ENCODE results near the gene LRRC25.
A peak's percentile ranks its signal among the peaks of the same experiment; 100 is the strongest.
"Not testable (repeated sequence)": the region's sequence is repeated elsewhere in the genome, so short reads cannot be mapped to it uniquely, and the experiment has no call there.

LRRC25 gene

DNA sequence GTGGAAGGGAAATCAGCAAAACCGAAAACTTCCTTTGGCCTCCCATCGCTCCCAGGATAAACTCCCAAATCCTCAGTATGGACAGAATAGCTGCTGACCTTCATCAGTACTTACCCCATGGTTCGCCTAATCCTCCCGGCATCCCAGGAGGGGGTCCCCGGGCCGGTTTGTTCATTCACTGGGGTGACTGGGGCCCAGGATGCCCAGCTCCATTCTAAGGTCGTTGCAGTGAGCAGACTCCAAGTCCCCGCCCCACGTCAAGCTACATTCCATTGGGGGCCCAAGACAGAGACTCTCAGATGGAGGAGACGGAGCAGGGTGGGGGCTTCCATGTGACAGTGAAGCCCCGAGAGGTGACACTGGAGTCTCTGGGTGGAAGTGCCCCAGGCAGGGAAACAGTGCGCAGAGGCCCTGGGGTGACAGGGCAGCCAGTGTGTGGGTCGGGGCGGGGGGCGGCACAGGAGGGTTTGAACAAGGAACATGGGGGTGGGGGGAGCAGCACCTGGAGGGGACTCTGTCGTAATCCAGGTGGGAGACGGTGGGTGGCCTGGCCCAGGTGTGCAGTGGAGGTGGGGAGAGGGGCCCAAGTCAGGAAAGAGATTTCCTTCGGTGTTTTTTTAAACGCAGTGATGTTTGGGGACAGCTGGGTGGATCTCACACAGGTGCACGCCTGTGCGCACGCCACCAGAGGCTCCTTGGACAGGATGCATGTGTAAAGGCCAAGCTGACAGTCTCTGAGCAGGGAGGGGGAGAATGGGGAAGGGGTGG is 26.9 kb upstream of the LRRC25 start:
- no peak for DNase-seq

DNA sequence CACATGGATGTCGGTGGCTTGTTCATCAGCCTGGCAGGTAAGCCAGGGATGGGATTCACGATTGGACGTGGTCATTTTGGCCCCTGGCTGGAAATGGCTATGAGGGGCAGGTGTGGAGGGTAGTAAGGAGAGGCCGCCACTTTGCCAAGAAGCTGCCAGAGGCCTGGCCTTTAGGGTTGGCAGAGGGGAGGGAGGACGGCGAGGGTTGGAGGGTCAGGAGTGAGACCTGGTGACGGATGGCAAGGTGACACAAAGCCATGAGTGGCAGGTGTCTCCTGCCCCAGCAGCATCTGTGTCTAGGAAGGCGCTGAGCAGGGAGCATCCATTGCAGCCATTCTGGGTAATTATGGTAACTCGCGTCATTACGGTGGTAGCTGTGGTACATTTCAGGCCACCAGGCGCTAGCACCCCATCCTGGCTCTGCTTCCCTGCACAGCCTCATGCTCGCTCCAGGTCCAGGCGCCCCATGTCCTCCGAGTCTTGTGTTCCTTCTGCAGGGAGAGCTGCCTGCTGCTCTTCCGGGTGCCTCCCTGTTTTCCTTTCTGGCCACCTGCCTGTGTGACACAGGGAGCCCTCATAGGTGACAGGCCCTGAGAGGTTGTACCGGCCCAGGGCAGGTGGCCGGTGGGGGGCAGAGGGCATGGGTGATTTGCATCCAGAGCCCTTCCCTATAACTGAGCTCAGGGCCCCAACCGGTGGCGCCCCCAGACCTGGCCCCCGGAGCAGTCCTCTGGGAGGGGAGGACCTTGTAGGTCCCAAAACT is 26.0 kb upstream of the LRRC25 start:
- no peak for DNase-seq

DNA sequence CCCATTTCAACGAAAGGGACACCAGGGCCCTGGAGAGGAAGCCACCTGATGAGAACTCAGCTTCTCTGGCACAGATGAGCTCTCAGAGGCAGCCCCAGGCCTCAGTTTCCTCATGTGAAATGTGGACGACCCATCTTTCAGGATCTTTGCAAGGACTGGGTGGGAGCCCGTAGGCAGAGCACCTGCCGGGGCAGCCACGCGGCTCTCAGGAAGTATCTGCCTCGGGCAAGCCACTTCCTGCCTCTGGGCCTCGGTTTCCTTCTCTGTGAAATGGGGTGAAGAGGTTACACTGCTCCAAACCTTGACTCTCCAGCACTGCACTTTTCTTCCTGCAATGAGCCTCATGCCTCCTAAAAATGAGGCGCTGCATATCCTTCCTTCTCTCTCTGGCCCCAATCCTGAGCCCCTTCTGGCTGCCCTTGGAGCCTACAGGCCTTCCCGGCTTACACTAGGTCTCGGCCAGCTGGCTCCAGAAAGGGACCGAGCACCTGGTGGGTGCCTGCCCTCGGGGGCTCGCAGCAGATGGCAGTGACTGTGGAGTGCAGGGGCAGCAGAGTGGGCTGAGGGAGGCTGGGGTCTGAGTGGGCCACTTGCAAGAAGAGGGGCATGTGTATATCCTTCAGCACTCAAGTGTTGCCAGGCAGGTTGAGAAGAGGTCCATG is 25.2 kb upstream of the LRRC25 start:
- DNase-seq = no peak

DNA sequence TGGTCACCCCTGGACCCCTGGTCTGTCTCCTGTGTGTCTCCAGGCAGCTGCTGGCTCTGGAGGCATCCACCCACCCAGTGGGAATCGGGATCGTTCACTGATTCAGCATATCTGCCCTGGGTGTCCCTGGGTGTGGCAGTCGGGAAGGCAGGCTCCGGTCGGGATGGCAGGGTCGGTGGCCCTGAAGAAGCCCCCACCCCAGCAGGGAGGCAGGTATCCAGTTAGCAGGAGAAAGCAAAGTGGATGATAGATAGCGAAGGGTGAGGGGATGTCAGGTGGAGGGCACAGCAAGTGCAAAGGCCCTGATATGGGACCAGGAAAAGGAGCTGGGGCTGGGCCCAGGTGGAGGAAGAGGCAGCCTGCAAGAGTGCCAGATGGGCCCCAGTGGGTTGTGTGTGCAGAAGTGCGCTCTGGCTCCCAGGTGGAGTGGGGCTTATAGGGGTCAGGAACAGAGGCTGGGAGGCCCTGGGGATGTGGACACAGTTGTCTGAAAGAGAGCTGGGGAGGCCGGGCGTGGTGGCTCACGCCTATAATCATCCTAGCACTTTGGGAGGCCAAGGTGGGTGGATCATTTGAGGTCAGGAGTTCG is 24.0 kb upstream of the LRRC25 start:
- no peak for DNase-seq

DNA sequence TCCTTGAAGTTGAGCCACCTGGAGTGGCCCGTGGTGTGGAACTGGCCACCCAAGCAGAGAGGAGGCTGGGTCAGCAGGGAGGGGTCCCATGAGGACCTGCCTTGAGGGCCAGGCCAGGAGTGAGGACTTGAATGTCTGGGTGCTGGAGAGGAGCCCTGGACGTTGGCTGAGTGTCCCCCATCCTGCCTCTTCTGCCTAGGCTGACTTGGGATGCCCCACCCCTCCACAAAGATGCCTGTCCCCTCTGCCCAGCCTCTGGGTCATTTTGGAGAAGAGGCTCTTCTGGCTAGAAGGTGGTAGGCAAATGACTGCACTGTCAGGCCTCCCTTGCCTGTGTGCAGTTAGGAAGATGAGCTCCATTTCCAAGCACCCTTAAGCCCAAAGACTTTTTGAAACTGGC is 23.5 kb upstream of the LRRC25 start:
- no peak for DNase-seq

DNA sequence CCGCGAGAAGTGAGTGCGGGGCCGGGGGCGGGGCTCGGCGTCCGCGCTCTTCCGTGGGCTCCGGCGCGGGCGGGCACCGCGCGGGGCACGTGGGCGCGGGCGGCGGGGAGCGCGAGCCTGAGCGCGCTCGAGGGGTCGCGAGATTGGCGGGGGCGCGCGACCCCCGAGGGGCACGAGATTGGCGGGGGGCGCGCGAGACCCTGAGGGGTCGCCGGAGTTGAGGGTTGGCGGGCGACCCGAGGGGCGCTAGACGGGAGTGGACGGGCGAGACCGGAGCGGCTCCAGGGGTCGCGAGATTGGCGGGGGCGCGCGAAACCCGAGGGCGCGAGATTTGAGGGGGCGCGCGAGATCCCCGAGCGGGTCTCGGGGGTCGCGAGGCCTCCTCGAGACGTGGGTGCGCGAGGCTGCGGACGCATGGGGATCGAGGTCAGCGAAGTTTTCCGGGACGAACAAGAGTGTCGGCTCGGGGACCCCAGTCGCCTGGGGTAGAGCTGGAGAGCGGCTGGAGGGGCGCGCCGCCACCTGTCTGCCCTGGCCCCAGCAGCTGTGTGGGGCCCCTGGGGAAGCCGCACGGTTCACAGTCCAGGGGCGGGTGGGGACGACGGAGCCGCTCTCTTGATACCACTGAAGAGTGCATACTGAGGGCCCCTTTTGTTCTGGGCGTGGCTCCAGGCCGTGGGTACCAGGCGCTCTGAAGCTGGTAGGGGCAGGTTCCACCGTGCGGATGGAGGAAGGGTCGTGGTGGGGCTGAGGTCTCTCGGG is 22.5 kb upstream of the LRRC25 start:
- peak; percentile 60 to 61 for DNase-seq

DNA sequence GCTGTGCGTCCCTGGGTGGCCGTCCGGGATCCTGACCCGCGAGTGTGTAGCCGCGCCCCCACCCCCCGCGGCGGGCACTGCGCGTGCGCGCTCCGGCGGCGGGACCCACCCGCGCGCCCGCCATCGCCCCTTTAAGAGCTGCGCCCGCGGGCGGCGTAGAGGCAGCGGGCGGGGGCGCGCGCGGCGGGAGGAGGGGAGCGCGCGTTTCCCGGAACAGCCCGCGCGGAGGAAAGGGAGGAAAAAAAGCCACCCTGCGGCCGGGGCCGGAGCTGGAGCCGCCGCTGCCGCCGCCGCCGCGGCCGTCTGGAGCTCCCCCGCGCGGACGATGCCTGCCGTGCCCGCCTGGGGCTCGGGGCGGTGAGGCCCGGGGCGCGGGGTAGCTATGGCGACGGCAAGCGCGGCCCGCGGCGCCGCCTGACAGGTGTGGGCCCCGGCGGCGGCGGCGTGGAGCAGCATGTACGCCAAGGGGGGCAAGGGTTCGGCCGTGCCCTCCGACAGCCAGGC is 21.8 kb upstream of the LRRC25 start, which contains the start of gene SSBP4:
TSS of gene SSBP4 (plus strand) at position 204 of the 504 bp plus-strand sequence. CDS start at position 455, 251 bp downstream.
- peak; percentile 72 to 79 for DNase-seq

DNA sequence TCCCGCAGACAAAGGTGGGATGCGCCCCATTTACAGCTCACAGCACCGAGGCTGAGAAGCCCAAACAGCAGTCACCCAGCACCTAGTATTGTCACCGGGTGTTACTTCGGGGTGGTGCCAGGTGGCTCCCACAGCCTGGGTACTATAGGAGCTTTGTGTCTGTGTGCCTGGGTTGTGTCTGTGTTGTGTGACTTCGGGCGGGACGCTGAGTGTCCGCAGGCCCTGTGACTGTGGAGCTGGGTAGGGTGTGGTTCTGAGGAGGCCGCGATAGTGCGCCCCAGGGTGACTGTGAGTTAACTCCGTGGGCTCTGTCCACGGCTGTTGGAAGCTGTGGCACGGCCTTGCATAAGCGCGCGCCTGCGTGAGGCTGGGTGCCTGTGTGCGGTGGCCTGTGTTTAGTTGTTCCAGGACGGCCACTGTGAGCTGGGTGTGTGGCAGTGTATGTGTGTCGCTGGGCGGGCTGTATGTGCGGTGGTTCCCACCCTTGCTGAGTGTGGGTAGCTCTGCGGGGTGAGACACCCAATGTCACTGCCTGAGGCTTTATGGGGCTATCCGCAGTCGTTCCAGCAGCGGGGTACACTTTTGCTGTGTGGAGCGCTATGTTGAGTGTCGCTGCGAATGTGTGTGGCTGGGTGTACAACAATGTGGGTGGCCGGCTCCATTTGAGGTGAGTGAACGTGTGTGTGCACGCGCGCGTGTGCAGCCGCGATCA is 21.2 kb upstream of the LRRC25 start:
- peak in 1 of 2 donors; percentile 48 for DNase-seq

DNA sequence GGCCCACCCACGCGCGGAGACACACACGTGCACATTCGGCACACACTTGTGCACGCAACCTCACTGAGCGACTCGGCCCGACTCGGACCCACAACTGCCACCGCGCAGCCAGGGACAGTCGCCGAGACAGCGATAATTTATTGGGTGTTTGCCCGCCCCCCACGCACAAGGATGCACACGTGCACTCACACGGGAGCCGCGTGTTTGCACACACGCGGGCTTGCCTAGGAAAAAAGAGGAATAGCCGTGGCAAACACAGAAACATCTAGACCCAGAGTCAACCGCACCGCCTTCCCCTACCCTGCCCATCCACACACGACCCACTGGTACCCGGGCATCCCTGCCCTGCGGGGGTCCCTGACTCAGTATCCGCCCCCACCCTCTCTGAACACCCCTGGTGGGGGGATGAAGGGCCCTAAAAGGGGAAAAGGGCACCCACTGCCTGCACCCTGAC is 20.6 kb upstream of the LRRC25 start:
- no peak for DNase-seq

DNA sequence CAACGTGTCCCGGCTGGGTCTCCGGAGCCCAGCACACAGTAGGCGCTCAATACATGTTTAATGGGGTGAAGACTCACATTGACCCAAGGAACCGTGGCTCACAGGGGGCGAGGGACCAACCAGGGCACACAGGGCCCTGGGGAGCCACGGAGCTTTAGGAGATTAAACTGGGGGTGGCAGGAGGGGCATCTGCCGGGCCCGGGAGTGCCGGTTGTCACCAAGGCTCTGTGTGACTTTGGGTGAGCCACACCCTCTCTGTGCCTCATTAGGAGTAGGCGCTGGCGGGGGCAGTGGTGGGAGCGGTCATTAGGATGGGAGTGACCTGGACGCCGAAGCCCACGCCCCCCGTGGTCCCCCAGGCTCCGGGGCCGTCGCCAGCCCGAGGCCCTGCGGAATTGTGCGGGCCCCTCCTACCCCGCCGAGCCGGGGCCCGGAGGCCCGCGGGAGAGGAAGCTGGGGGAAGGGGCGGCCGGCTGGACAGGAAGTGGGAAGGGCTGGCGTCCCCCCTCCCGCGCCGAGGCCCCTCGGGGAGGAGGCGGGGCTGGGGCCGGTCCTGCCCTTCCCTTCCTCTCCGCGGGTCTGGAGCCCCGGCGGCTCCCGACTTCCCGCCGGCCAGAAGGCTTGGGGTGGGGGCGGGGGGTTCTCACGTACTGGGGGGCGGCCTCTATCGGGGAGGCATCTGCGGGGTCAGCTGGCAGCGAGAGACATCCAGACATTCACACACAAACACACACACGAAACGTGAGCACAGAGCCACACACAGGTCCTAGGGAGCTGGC is 20.0 kb upstream of the LRRC25 start:
- peak in 1 of 2 donors; percentile 51 for DNase-seq

DNA sequence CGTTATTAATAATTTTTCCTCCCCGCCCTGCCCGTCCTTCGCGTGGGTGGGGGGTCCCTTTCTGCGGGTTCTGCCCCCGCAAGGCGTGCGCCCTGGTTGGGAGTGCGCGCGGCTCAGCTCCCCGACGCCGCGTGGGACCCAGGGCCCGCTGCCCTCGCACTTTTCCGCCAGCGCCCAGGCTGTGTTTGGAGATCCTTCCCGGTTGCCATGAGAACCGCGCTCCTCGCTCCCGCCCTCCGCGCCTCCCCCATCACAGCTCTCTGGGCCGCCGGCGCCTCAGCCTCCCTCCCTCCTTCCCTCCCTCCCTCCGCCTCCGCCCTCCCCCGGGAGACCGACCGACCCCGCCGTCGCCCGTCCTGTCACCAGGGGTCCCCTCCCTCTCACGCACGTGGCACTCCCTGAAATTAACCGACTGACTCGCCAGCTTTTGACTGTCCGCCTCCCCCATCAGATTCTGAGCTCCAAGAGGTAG is 19.4 kb upstream of the LRRC25 start:
- peak; percentile 65 to 75 for DNase-seq

DNA sequence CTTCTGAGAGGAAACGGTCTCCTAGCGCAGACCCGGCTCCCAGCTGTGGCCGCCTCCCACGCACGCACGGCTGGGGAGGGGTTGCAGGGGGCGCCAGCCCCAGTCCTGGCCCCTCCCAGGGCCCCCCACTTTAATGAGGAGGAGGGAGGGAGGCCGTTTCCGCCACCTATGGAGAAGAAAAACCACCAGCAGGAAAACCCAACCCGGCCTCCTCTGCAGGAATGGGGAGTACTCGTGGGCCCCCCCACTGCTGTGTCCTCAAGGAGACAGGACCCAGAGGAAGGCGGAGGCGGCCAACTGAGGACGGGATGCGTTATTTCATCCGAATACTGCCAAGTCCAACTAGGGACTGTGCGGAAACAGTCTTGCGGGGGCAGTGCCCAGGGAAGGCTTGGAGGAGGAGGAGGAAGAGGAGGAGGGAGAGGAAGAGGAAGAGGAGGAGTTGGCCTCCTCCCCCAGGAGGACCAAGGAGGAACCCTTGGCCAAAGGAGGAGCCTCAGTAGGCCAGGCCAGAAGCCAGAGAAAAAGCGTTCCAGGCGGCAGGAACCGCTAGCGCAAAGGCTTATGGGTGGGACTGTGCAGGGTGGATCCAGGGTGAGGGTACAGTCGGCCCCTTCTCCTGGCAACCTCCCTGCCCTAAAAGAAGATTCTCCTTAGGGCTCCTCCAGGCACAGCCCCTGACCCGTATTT is 17.9 kb upstream of the LRRC25 start:
- no peak for DNase-seq

DNA sequence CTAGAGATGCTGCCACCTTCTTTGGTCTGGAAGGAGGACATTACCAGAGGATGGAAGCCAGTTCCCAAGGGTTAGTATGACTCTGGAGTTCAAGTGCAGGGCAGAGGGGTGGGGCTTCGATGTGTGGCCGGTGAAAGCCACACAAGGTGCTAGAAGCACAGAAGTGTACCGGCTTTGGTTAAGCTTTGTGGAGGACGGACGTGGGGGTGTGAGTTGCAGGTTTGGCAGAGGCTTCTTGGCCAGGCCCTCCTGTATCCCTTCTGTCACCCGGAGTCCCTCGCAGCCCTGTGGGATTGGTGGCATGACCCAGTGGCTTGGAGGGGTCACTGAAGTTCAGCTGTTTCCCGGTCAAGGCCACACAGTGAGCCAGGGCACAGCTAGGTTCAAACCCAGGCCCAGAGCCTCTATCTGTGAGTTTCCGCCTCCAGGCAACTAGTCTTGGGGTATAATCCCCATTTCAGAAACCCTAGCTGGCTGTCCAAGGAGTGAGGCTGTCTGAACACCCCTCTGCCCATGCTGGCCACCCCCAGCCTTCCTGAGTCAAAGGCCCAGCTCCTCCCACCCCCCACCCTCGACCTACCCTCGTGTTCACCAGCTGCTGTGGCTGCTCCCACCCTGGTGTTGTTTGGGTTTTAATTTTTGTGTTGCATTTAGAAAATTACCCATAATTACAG is 17.2 kb upstream of the LRRC25 start:
- DNase-seq = no peak

DNA sequence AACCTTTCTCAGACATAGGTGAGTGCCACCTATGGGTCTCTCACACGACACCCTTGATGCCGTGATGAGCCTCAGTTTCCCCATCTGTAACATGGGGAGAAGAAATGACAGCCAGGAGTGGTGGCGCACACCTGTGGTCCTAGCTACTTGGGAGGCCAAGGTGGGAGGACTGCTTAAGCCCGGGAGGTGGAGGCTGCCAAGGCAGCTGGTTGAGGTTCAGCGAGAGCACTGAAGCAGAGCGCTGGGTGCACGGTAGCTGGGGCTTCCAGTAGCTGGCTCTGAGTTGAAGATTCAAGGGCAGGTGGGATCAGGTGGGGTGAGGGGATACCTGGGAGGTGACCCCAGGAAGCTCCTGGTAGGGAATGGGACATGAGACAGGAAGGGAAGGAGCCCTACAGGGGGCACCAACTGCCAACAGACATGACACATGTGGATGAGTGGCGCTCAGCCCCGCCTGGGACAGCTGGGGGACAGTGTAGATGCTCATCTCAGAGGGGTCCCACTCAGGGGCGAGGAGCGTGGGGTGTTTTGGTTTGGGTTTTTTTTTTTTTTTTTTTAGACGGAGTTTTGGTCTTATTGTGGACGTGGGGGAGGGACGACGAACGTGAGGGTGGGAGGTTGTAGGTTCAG is 15.3 kb upstream of the LRRC25 start:
- DNase-seq = no peak

DNA sequence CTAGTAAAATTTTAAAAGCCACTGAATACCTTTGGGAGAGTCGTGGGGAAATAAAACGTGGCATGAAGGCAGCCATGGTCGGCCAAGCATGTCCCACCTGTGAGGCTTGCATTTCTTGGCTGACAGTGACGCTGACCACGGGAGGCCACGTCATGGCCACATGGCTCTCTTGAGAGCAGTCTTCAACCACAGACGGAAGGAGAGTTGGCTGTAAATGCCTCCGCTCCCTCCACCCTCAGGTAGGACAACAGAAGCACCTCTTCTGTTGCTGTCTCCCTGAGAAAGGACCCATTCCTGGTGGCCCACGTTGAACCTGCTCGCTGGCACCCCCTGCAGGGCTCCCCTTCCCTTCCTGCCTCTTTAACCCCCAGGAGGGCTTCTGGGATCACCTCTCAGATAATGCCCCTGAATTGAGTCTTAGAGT is 10.6 kb upstream of the LRRC25 start:
- DNase-seq = peak in 1 of 2 donors; percentile 52

DNA sequence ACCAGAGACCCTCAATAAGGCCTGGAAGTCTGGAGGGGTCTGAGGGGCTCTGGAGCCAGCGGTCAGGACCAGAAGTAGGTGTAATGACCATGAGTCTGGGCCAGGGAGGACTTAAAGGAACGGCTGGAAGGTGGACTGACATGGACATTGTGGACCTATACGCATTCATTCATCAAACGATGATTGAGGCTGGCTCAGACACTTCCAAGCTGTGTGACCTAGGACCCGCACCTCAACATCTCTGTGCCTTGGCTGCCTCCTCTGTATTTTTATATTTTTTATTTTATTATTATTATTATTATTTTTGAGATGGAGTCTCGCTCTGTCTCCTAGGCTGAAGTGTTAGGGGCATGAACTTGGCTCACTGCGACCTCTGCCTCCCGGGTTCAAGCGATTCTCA is 9.3 kb upstream of the LRRC25 start:
- DNase-seq = no peak

DNA sequence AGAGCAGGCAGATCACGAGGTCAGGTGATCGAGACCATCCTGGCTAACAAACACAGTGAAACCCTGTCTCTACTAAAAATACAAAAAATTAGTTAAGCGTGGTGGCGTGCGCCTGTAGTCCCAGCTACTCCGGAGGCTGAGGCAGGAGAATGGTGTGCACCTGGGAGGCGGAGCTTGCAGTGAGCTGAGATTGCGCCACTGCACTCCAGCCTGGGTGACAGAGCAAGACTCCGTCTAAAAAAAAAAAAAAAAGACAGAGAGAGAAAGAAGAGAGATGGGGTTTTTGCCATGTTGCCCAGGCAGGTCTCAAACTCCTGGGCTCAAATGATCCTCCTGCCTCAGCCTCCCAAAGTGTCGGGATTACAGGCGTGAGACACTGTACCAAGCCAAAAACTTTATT is 8.3 kb upstream of the LRRC25 start:
- DNase-seq = not testable (repeated sequence)

DNA sequence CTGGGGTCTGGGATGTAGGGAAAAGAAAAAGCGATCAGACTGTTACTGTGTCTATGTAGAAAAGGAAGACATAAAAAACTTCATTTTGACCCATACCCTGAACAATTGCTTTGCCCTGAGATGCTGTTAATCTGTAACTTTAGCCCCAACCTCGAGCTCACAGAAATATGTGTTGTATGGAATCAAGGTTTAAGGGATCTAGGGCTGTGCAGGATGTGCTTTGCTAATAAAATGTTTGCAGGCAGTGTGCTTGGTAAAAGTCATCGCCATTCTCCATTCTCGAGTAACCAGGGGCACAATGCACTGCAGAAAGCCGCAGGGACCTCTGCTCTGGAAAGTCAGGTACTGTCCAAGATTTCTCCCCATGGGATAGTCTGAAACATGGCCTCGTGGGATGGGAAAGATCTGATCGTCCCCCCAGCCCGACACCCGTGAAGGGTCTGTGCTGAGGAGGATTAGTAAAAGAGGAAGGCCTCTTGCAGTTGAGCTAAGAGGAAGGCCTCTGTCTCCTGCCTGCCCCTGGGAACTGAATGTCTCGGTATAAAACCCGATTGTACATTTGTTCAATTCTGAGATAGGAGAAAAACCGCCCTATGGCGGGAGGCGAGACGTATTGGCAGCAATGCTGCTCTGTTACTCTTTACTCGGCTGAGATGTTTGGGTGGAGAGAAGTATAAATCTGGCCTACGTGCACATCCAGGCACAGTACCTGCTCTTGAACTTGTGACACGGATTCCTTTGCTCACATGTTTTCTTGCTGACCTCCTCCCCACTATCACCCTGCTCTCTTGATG is 5.2 kb upstream of the LRRC25 start:
- not testable (repeated sequence) for DNase-seq
